Activated T-helper 2 cell treated with anti-CD3 and anti-CD28 coated beads, Interferon-gamma antibody, Interleukin-2, Interleukin-4, amounts not matched to agents 10 μg/mL and 5 μg/mL and 100 μg/mL, durations not matched to agents 14 hours and 24 hours and 36 hours (primary cell): ENCODE measurements around the gene HIGD1B. TPM values are rescaled to one million over a fixed set of nuclear protein-coding genes. Genes with fewer than 3 reads are reported as not detected.

Experiments
- DNase-seq: peaks from one replicate; pipeline ENCODE4 v3.0.0; 2021; ENCODE audit warnings: low spot score
- H3K27ac Mint-ChIP-seq: one replicate; pipeline ENCODE4 v1.8.0; 2021; ENCODE audit warnings: mixed read lengths
- H3K27me3 Mint-ChIP-seq: one replicate; pipeline ENCODE4 v1.8.0; 2021; ENCODE audit warnings: low read depth, mixed read lengths
- H3K36me3 Mint-ChIP-seq: one replicate; pipeline ENCODE4 v1.8.0; 2021; ENCODE audit warnings: low read depth, mixed read lengths
- H3K4me1 Mint-ChIP-seq: one replicate; pipeline ENCODE4 v1.8.0; 2021; ENCODE audit warnings: low read depth, mixed read lengths
- H3K4me3 Mint-ChIP-seq: one replicate; pipeline ENCODE4 v1.8.0; 2021; ENCODE audit warnings: low read depth, mild to moderate bottlenecking, moderate library complexity, mixed read lengths
- H3K9me3 Mint-ChIP-seq: one replicate; pipeline ENCODE4 v1.8.0; 2021; ENCODE audit warnings: mixed read lengths
- intact Hi-C: fragments of 100-400 bp; cut with micrococcal nuclease; formaldehyde crosslinking; loops from one replicate; pipeline ENCODE4 v1.15.1; 2023
- total RNA-seq: library from RNA; stranded (reverse); gene quantifications from 2 replicates; pipeline ENCODE4 v1.2.3, GENCODE V29; 2022

Gene HIGD1B
- total RNA-seq, 1 donor from 2014 or later = not detected

- no peak for DNase-seq
- intact Hi-C loops = loop anchor here (5.0 kb wide), 1 partner anchor 238 kb away; the partner anchor contains the start of gene PLCD3
- Mint-ChIP-seq H3K27me3 (no peaks in the 10 kb centered on the region), H3K36me3 (peaks cover 32% of the 10 kb centered on the region), H3K27ac (no peak overlapping the region), H3K4me3 (no peak overlapping the region), H3K4me1 (peaks cover 11% of the 10 kb centered on the region), H3K9me3 (no peaks in the 10 kb centered on the region)
These were observed 47.0 kb downstream of the HIGD1B start for GRCh38 chr17:44894642-44895041.

- peaks cover 17% of the 10 kb centered on the region for H3K4me1 Mint-ChIP-seq
- H3K36me3 Mint-ChIP-seq = peaks cover 17% of the 10 kb centered on the region
- H3K4me3 Mint-ChIP-seq = peak overlapping the region; percentile 97
- peak overlapping the region; percentile 95 for H3K27ac Mint-ChIP-seq
- H3K9me3 Mint-ChIP-seq = no peaks in the 10 kb centered on the region
- no peak for DNase-seq
- H3K27me3 Mint-ChIP-seq = peaks cover 12% of the 10 kb centered on the region
- intact Hi-C loops = loop anchor here (5.0 kb wide), 1 partner anchor 234 kb away; the partner anchor contains the start of gene PLCD3
These were observed 51.0 kb downstream of the HIGD1B start for GRCh38 chr17:44898768-44899073.

DNA sequence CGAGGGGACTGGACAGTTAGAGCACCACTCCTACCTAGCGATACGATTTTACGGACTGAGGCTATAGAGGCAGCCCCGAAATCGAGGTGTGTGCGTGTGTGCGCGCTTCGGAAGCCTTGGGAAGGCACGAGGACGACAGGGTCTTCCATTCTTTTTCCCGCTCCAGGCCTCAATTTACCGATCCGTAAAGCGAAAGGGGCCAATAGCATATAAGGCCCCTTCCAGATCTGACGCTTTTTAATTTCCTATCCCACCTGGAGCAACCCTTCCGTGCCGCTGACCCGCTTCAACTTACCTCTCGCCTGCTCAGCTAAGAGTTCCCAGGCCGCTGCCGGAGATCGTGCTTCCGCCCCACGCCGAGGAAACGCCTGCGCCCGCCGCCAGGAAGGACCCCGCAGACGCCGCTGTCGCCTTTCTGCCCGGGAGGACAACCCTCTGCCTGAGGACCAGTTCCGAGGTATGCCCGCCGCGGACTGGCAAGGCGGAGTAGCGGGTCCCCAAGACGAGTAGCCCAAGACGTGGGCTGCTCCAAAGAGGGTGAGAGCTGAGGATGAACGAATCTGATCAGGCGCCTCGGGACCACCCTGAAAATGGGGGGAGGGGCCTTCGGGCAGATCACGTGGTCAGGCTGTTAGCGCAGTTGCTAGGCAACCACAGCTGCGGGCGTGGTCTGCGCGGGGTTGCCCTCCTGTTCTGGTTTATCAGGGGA is 51.5 kb downstream of the HIGD1B start, which contains the start of gene EFTUD2:
EFTUD2 (minus strand) TSS at position 372 of the 709 bp plus-strand sequence. CDS start 4,924 bp downstream, outside the sequence.
- H3K36me3 Mint-ChIP-seq = peaks cover 13% of the 10 kb centered on the region
- peak within 1 kb of the TSS; percentile 95 for H3K27ac Mint-ChIP-seq
- H3K9me3 Mint-ChIP-seq = no peaks in the 10 kb centered on the region
- H3K27me3 Mint-ChIP-seq = peaks cover 12% of the 10 kb centered on the region
- H3K4me1 Mint-ChIP-seq = peaks cover 17% of the 10 kb centered on the region
- DNase-seq = peak; percentile 88
- H3K4me3 Mint-ChIP-seq = peak within 1 kb of the TSS; percentile 97
- intact Hi-C loops = loop anchor here (5.0 kb wide), 1 partner anchor 233 kb away; the partner anchor contains the start of gene PLCD3

Other genes starting within 250 kb of the HIGD1B start
- gene MEIOC, start 191.4 kb upstream of the HIGD1B start, total RNA-seq = 0.37 and 1.3 TPM in 2 replicates
- 39.7 and 40.9 TPM in 2 replicates for gene CCDC43, start 158.1 kb upstream of the HIGD1B start, total RNA-seq
- 22.8 and 24.4 TPM in 2 replicates for gene DBF4B, start 139.2 kb upstream of the HIGD1B start, total RNA-seq
- gene ADAM11, start 88.9 kb upstream of the HIGD1B start, total RNA-seq = 0.09 and 0.14 TPM in 2 replicates
- 8.2 and 9.4 TPM in 2 replicates for gene GJC1, start 17.6 kb upstream of the HIGD1B start, total RNA-seq
- gene EFTUD2, start 51.6 kb downstream of the HIGD1B start, total RNA-seq = 194 and 215 TPM in 2 replicates
- 0.34 TPM in 1 of 2 replicates, not detected in the other for gene GFAP, start 67.6 kb downstream of the HIGD1B start, total RNA-seq
- gene KIF18B, start 99.9 kb downstream of the HIGD1B start, total RNA-seq = 46.7 and 47.1 TPM in 2 replicates
- gene C1QL1, start 120.4 kb downstream of the HIGD1B start, total RNA-seq = 0.41 and 0.48 TPM in 2 replicates
- 30.0 and 31.0 TPM in 2 replicates for gene DCAKD, start 203.7 kb downstream of the HIGD1B start, total RNA-seq
- gene NMT1, start 213.4 kb downstream of the HIGD1B start, total RNA-seq = 165 and 173 TPM in 2 replicates